ENCODE data around the gene WHRN. TPM values are rescaled to one million over a fixed set of nuclear protein-coding genes. Genes with fewer than 3 reads are reported as not detected.

Gene WHRN
- total RNA-seq, 1 donor from 2014 or later, result 3.1 TPM

DNA sequence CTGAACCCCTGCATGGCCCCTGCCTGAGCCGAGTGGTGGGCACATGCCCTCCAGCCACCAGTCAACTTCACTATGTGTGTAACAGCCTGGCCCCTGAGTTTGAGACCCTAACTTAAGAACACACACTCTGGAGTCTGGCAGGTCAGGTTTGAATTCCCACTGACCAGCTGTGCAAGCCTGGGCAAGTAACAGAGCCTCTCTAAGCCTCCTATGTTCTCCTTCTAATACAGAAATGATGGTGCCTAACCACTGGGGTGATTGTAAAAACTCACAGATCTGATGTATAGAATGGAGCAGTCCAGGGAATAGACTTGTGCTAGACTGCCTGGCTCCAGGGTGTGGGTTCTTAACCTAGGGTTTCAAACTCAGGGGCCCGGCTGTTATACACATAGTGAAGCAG lies 100.7 kb downstream of the WHRN start:
- H3K4me1 ChIP-seq, result no peaks in the 10 kb centered on the region
- TF ChIP-seq, protein P1, sequence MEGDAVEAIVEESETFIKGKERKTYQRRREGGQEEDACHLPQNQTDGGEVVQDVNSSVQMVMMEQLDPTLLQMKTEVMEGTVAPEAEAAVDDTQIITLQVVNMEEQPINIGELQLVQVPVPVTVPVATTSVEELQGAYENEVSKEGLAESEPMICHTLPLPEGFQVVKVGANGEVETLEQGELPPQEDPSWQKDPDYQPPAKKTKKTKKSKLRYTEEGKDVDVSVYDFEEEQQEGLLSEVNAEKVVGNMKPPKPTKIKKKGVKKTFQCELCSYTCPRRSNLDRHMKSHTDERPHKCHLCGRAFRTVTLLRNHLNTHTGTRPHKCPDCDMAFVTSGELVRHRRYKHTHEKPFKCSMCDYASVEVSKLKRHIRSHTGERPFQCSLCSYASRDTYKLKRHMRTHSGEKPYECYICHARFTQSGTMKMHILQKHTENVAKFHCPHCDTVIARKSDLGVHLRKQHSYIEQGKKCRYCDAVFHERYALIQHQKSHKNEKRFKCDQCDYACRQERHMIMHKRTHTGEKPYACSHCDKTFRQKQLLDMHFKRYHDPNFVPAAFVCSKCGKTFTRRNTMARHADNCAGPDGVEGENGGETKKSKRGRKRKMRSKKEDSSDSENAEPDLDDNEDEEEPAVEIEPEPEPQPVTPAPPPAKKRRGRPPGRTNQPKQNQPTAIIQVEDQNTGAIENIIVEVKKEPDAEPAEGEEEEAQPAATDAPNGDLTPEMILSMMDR (IDR thresholded peaks at IDR 0.05), result no peak
- DNase-seq (no peak), ATAC-seq (no peak)
- no peak overlapping the region for H3K27ac ChIP-seq
- intact Hi-C loops (cut with DNase I), result no loop called here
- no peak overlapping the region for H3K4me3 ChIP-seq
- H3K36me3 ChIP-seq, result no peaks in the 10 kb centered on the region
- H3K9me3 ChIP-seq, result no peaks in the 10 kb centered on the region
- no peaks in the 10 kb centered on the region for H3K27me3 ChIP-seq

DNA sequence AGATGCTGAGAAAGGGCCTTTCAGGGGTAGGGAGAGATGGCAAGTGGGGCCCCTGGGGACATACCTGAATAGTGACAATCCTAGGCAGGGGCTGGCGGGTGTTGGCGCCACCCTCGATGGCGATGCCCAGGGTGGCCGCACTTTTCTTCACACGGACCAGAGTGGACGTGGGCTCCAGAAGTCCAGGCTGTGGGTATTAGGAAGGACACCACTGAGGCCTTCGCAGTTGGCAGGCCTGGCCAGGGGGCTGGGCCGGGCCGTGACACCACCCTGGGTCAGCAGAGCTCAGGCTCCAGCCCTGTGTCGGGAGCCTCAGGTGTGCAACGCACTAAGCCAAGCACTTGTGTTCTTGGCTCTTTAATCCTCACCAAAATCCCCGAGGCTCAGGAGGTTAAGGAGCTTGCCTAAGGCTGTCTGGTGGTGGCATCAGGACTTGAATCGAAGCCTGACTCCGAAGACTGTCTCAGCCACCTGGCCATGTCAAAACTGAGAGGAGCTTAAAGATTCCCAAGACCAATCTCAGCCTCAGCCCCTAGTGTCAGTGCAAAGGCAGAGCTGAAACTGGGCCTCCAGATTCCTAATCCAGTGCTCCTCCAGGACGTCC lies 102.0 kb downstream of the WHRN start:
- TF ChIP-seq, protein P1 (IDR thresholded peaks at IDR 0.05), result no peak
- no peak for ATAC-seq
- H3K4me1 ChIP-seq, result no peaks in the 10 kb centered on the region
- no peaks in the 10 kb centered on the region for H3K27me3 ChIP-seq
- intact Hi-C loops (cut with DNase I), result no loop called here
- H3K27ac ChIP-seq, result no peak overlapping the region
- no peak for DNase-seq
- no peaks in the 10 kb centered on the region for H3K36me3 ChIP-seq
- H3K9me3 ChIP-seq, result no peaks in the 10 kb centered on the region
- no peak overlapping the region for H3K4me3 ChIP-seq

DNA sequence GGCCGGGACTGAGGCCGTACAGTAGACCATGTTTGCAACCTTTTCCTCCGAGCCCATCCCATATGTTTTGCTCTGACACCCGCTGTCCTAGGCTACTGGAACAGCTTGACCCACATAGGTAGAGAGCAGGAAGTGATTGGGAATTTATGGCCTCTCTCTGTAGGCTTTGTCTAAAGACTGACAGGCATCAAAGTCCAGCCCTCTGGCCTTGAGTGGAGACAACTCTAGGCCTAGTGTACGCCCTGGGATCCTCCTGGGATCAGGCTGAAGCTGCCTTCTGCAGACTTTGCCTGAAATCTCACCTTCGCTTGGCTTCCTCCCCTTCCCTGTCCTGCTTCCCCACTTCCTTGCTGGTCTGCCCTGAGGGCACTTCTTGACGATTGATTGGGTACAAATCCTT lies 103.9 kb downstream of the WHRN start:
- no peak for ATAC-seq
- Histone ChIP-seq H3K27ac (no peak overlapping the region), H3K9me3 (no peaks in the 10 kb centered on the region), H3K4me1 (peaks cover 8% of the 10 kb centered on the region), H3K4me3 (no peak overlapping the region), H3K27me3 (no peaks in the 10 kb centered on the region), H3K36me3 (no peaks in the 10 kb centered on the region)
- TF ChIP-seq, protein P1 (IDR thresholded peaks at IDR 0.05), result no peak
- intact Hi-C loops (cut with DNase I), result no loop called here
- DNase-seq, result no peak

DNA sequence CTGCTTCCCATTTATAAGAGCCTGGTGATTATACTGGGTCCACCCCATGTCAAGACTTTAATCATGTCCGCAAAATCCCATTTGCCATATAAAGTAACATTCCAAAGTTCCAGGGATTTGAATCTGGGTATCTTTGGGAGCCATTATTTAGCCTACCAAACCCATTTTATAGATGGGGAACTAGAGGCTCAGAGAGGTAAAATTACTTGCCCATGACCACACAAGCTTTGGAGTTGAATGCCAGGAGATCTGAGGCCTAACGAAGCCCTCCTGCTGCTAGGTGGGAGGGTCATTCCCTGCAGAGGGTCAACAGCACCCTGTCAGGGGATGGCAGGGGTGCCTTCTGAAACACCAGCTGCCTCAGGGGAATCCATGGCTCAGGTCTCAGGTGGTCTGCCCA lies 104.5 kb downstream of the WHRN start:
- no peaks in the 10 kb centered on the region for H3K27me3 ChIP-seq
- ATAC-seq, result no peak
- no peaks in the 10 kb centered on the region for H3K9me3 ChIP-seq
- DNase-seq, result no peak
- H3K36me3 ChIP-seq, result no peaks in the 10 kb centered on the region
- H3K4me1 ChIP-seq, result peaks cover 8% of the 10 kb centered on the region
- H3K4me3 ChIP-seq, result no peak overlapping the region
- no peak overlapping the region for H3K27ac ChIP-seq
- TF ChIP-seq, protein P1 (IDR thresholded peaks at IDR 0.05), result no peak
- intact Hi-C loops (cut with DNase I), result no loop called here

DNA sequence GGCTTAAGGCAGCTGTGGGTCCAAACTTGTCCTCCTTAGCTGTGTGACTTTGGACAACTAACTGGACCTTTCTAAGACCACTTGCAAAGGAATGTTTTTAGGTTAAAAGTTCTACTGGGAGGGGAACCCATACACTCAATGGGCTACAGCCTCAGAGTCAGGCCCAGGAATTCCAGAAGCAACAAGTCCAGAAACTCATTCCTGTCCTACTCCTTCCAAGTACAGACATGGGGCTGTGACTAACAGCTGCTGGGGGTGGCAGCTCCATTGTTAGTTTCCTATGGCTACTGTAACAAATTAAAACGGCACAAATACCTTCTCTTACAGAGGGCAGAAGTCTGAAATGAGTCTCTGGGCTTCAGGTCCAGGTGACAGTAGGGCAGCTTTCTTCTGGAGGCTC lies 105.1 kb downstream of the WHRN start:
- H3K27ac ChIP-seq, result no peak overlapping the region
- ATAC-seq (no peak), DNase-seq (no peak)
- TF ChIP-seq, protein P1 (IDR thresholded peaks at IDR 0.05), result no peak
- intact Hi-C loops (cut with DNase I), result no loop called here
- peaks cover 11% of the 10 kb centered on the region for H3K4me1 ChIP-seq
- H3K27me3 ChIP-seq, result no peaks in the 10 kb centered on the region
- no peaks in the 10 kb centered on the region for H3K9me3 ChIP-seq
- H3K36me3 ChIP-seq, result no peaks in the 10 kb centered on the region
- H3K4me3 ChIP-seq, result no peak overlapping the region

DNA sequence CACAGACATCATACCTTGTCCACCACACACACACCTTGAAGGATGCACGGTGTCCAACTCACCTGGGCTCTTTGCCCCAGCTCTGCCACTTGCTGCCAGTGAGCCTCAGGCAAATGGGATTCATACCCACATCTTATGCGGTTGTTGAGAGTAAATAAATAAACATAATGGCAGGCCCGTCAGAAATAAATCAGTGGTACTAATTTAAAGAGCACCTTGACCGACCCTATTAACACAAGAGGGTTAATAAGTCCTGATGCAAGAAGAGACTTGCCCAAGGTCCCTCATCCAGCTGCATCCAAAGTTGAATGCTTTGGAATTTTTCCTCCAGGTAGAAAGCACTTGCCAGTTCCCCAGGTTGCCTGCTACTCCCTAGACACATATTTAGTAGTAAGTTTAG lies 105.9 kb downstream of the WHRN start:
- ATAC-seq, result no peak
- Histone ChIP-seq H3K4me1 (peaks cover 15% of the 10 kb centered on the region), H3K36me3 (no peaks in the 10 kb centered on the region), H3K9me3 (no peaks in the 10 kb centered on the region), H3K27me3 (no peaks in the 10 kb centered on the region), H3K27ac (no peak overlapping the region), H3K4me3 (no peak overlapping the region)
- TF ChIP-seq, protein P1 (IDR thresholded peaks at IDR 0.05), result no peak
- DNase-seq, result no peak
- intact Hi-C loops (cut with DNase I), result no loop called here
